ENCODE measurements around the gene APEH. TPM values are rescaled to one million over a fixed set of nuclear protein-coding genes. Genes with fewer than 3 reads are reported as not detected.

The APEH gene
- total and polyA plus RNA-seq, 9 of the 15 experiments (the other 6 are each of a cell fraction or from before 2014, with no cell fraction given): 70.9 to 177 (median 117) TPM

DNA sequence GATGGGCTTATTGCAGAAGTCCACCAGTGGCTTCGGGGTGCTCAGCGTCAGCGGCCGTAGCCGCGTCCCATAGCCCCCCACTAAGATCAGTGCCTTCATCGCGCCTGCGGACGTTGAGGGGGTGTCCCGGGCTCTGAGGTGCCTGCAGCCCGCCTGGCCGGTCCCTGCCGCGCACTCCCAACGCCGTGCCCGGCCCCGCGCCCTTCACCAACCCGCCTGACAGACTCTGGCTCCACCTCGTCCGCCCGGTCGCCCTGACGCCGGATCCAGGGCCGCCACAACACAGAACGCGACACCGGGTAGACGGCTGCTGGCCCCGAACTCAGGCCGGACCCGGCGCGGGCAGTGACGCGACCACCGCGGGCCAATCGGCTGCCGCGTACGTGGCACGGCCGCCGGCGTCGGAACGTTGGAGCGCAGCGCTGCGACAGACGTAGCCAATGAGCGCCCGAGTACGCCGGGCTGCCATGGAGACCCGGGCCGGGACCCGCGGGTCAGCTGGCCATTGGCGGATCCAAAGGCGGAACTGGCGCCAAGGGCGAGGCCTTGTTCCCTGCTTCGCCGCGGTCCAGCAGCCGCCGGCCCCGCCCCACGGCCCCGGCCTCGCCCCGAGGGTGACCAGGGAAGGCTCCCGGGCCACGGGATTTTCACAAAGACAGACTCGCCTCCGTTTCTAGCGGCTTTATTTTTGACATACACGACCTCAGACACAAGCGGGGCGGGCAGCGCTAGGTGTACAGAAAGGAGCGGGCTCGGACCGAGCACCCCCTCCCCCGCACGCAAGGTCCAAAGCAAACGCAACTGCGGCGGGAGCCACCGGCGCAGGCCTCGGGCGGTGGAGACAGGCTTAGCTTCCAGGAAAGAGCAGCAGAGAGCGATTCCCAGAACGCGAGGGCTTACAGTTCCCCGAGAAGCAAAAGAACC is 49.7 kb downstream of the APEH start, which contains the start of gene GMPPB (continued):
- TF ChIP-seq JUND (IDR thresholded peaks at IDR 0.05; ENCODE audit: borderline replicate concordance, low read depth, low read length) (no peak), JUND (tag; IDR thresholded peaks at IDR 0.05; ENCODE audit: borderline replicate concordance, low read depth, low read length) (no peak; the same call in 2 of the 3 replicates), SPI1 (IDR thresholded peaks at IDR 0.05; ENCODE audit: borderline replicate concordance, low read depth, low read length) (peak; percentile 67; the same call in 1 of the 2 replicates), ZC3H4 (CRISPR knock-in tag; IDR thresholded peaks at IDR 0.05; ENCODE audit: borderline replicate concordance) (no peak), ETV6 (IDR thresholded peaks at IDR 0.05; ENCODE audit: borderline replicate concordance in 1 of 2, low read depth in 2 of 2, low read length in 1 of 2) (no peak), ETV6 (CRISPR knock-in tag; IDR thresholded peaks at IDR 0.05; ENCODE audit: borderline replicate concordance) (peak; percentile 82; the same call in 1 of the 2 replicates), SP1 (CRISPR knock-in tag; IDR thresholded peaks at IDR 0.05) (peak; percentile 75; the same call in 1 of the 2 replicates), RFX1 (IDR thresholded peaks at IDR 0.05) (peak; percentile 90), ATF7 (IDR thresholded peaks at IDR 0.05) (peak; percentile 58), TEAD1 (CRISPR knock-in tag; IDR thresholded peaks at IDR 0.05) (peak in 1 of 2 experiments; percentile 45; a peak in 1 of 4 replicates), RBBP5 (IDR thresholded peaks at IDR 0.05; ENCODE audit: borderline replicate concordance, insufficient read depth, low read length, poor library complexity, severe bottlenecking) (peak; percentile 32), PML (IDR thresholded peaks at IDR 0.05; ENCODE audit: low read length) (no peak), SMARCE1 (IDR thresholded peaks at IDR 0.05) (no peak), SIX5 (IDR thresholded peaks at IDR 0.05; ENCODE audit: borderline replicate concordance in 1 of 2, insufficient read depth in 1 of 2, low read depth in 1 of 2, low read length in 2 of 2) (no peak), U2AF1 (optimal IDR thresholded peaks at IDR 0.05; ENCODE audit: low read depth, low read length) (no peak), NRF1 (conservative IDR thresholded peaks at IDR 0.05 in 1 of 2, IDR thresholded peaks at IDR 0.05 in 1 of 2) (peak; percentile 77), SIN3B (IDR thresholded peaks at IDR 0.05; ENCODE audit: low read depth) (peak; percentile 96), IFI16 (CRISPR knock-in tag; IDR thresholded peaks at IDR 0.05) (no peak), NR2C2 (CRISPR knock-in tag; IDR thresholded peaks at IDR 0.05) (no peak), NR2C2 (tag; IDR thresholded peaks at IDR 0.05) (peak; percentile 56; the same call in 1 of the 2 replicates), SRSF7 (optimal IDR thresholded peaks at IDR 0.05; ENCODE audit: low read depth, low read length) (no peak), RBFOX2 (IDR thresholded peaks at IDR 0.05; ENCODE audit: low read depth, low read length) (peak; percentile 94), BDP1 (IDR thresholded peaks at IDR 0.05; ENCODE audit: insufficient read depth, insufficient read length) (no peak), SAP30 (IDR thresholded peaks at IDR 0.05; ENCODE audit: borderline replicate concordance, insufficient read depth, low read depth, low read length, poor library complexity, severe bottlenecking) (peak; percentile 49), ZC3H8 (IDR thresholded peaks at IDR 0.05) (no peak)
- TF ChIP-seq, protein P1, sequence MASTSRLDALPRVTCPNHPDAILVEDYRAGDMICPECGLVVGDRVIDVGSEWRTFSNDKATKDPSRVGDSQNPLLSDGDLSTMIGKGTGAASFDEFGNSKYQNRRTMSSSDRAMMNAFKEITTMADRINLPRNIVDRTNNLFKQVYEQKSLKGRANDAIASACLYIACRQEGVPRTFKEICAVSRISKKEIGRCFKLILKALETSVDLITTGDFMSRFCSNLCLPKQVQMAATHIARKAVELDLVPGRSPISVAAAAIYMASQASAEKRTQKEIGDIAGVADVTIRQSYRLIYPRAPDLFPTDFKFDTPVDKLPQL (IDR thresholded peaks at IDR 0.05; ENCODE audit: extremely low read depth, insufficient read length): no peak
- TF ChIP-seq, protein P2, sequence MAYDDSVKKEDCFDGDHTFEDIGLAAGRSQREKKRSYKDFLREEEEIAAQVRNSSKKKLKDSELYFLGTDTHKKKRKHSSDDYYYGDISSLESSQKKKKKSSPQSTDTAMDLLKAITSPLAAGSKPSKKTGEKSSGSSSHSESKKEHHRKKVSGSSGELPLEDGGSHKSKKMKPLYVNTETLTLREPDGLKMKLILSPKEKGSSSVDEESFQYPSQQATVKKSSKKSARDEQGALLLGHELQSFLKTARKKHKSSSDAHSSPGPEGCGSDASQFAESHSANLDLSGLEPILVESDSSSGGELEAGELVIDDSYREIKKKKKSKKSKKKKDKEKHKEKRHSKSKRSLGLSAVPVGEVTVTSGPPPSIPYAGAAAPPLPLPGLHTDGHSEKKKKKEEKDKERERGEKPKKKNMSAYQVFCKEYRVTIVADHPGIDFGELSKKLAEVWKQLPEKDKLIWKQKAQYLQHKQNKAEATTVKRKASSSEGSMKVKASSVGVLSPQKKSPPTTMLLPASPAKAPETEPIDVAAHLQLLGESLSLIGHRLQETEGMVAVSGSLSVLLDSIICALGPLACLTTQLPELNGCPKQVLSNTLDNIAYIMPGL (CRISPR knock-in tag; IDR thresholded peaks at IDR 0.05): no peak
